IPS-18c (cell line): ENCODE results near the gene HMBS.

Source experiments
- H3K4me3 ChIP-seq: 2 replicates; pipeline ENCODE4 v1.7.0; 2013; ENCODE audit warnings: low read depth, mild to moderate bottlenecking, low read length, moderate library complexity; ENCODE audit not compliant: insufficient read depth
- H3K9me3 ChIP-seq: one replicate; pipeline ENCODE4 v1.6.1; 2013; ENCODE audit warnings: mild to moderate bottlenecking, low read length, moderate library complexity; ENCODE audit not compliant: control insufficient read depth, insufficient read depth

Gene HMBS

GRCh38 chr11:119110439-119110838 is 25.8 kb downstream of the HMBS start:
- Histone ChIP-seq H3K4me3 (no peak overlapping the region), H3K9me3 (no peaks in the 10 kb centered on the region)

GRCh38 chr11:119111361-119111925 is 26.8 kb downstream of the HMBS start:
- Histone ChIP-seq H3K4me3 (no peak overlapping the region), H3K9me3 (no peaks in the 10 kb centered on the region)

- no peaks in the 10 kb centered on the region for H3K9me3 ChIP-seq
- no peak overlapping the region for H3K4me3 ChIP-seq
These were observed 27.8 kb downstream of the HMBS start for GRCh38 chr11:119112314-119113020.

DNA sequence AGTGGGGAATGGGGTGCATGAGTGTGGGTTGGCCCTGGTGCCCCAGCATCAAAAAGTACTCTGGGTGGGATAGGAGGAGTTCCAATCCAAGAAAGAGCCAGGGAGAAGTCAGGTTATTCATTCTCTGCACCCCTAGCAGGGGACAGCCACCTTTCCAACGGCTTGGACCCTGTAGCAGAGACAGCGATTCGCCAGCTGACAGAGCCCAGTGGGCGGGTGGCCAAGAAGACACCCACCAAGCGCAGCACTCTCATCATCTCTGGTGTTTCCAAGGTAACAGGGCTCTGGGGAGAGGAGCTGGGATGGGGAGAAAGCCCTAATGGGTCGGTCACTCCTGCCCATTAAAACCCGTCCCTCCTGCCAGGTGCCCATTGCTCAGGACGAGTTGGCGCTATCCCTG is 29.0 kb downstream of the HMBS start:
- Histone ChIP-seq H3K9me3 (no peaks in the 10 kb centered on the region), H3K4me3 (no peak overlapping the region)

GRCh38 chr11:119114351-119114750 is 29.7 kb downstream of the HMBS start:
- Histone ChIP-seq H3K9me3 (no peaks in the 10 kb centered on the region), H3K4me3 (no peak overlapping the region)

GRCh38 chr11:119115484-119116234 is 31.0 kb downstream of the HMBS start:
- Histone ChIP-seq H3K9me3 (no peaks in the 10 kb centered on the region), H3K4me3 (no peak overlapping the region)

DNA sequence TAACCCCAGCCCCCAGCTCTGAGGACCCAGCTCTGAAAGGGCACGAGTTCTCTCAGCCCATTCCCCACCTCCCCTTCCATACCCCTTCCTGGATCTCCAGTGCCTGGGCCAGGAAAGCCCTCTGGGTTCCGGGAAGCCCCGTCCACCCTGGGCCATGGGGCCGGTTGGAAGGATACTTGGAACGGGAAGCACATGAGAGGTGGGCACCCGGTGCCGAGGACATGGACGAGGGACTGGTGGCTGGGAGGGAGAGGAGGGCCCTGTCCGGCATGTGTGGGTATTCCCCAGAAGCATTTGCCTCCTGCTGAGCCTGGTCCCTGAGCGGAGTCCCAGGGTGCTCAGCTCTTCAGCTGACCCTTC is 31.5 kb downstream of the HMBS start:
- H3K9me3 ChIP-seq, result no peaks in the 10 kb centered on the region
- no peak overlapping the region for H3K4me3 ChIP-seq

DNA sequence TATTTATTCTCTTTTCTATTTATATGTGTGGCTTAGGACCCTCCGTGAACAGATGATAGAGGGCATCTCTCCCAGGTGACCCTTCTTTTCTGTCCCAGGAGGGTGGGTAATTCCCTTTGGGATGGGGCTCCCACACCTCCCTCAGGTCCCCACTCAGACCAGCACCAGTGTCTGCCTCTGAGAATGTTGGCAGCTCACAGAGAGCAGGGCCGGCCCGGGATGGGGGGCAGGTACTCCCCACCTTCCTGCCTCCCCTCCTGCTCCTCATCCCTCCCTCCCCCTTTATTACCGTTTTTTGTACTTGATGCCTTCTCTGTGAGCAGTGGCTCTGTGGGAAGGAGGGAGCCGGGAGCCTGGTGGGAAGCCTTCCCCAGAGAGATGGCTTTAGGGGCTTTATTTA is 31.9 kb downstream of the HMBS start:
- Histone ChIP-seq H3K4me3 (no peak overlapping the region), H3K9me3 (no peaks in the 10 kb centered on the region)

DNA sequence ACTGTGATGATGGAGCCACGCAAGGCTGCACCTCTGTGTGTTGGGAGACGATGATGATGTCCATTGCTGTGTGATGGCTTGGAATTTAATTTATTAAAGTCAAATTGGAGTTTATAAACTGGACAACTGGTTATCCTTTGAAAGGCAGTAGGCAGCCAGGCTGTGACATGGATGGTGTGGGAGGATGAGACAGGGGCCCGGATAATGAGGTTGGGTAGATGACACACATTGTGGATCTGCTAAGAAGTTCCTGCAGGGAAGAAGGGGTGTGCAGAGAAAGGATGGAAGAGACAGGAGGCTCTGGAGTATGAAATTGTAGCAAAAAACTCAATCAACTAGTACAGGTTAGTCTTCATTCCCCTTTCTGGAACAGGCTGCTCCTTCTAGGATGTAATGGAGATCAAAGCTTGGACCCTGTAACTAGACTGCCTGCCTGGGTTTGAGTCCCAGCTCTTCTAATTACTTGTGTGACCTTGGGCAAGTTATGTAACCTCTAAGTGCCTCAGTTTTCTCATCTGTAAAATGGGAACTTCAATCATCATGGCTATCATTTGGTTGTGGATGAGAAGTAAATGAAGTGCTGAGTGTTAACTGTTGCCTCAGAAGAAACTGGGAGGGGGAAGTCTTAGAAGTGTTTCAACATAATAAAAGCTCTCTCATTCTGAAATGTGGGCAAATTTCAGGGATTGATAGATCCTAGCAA is 32.5 kb downstream of the HMBS start:
- Histone ChIP-seq H3K9me3 (no peaks in the 10 kb centered on the region), H3K4me3 (no peak overlapping the region)

GRCh38 chr11:119118227-119118626 is 33.5 kb downstream of the HMBS start:
- Histone ChIP-seq H3K4me3 (no peak overlapping the region), H3K9me3 (no peaks in the 10 kb centered on the region)

DNA sequence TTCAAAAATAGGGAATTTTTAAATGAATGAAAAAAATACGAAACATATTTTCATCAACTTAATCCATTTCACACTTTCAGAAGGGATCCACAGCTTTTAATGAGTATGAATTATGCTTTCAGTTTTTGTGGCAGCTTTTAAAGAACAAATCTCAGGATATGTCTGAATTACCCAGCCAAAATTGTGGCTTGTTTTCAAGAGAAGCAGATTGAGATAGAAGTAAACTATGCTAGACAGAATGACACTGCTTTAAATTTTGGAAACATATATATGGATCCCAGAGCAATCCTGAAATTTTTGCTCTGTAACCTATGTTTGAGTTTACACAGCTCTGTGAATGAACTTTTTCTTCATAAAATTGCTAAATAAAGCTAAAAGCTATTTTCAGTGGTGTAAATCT is 34.3 kb downstream of the HMBS start:
- no peak overlapping the region for H3K4me3 ChIP-seq

DNA sequence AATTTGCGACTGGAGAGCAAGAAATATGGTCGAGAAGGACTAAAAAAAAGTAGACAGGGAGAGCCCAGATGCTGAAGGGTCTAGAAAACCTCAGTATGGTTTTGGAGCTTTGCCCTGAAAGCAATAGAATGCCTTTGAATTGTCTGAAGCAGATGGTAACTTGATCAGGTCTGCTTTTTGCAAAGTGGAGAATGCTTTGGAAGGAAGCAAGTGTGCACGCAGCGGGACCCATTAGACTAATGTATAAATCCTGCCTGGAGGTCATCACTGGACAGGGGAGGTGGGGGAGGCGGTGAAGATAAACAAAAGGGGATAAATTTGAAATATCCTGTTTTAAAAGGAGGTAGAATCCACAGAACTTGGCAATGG is 35.9 kb downstream of the HMBS start:
- Histone ChIP-seq H3K4me3 (peak overlapping the region; percentile 73), H3K9me3 (no peaks in the 10 kb centered on the region)

More for the DNA sequence above, 34.3 kb downstream of the HMBS start:
- H3K9me3 ChIP-seq, result no peaks in the 10 kb centered on the region

- no peaks in the 10 kb centered on the region for H3K9me3 ChIP-seq
- H3K4me3 ChIP-seq, result peak within 1 kb of the TSS; percentile 100
These were observed 36.5 kb downstream of the HMBS start, which contains the start of gene HINFP for GRCh38 chr11:119121008-119121810. Gene HINFP, plus strand, starts transcription at chr11:119121580. Its CDS starts 5,365 bp downstream, at chr11:119126945.

DNA sequence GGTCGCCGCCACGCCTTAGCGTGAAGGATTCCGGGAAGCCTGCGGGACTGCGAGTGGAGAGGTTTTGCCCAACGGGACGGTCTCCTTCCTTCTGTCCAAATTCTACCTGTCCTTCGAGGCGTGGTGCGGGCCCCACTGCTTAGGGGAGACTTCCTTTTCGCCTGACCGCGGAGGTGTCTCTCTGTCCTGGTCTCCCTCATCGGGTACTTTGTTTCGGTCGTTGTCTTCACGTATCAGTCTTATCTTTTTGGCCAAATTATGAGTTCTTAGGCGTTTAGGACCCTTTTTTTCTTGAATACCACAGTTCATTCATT is 37.1 kb downstream of the HMBS start:
- no peaks in the 10 kb centered on the region for H3K9me3 ChIP-seq
- H3K4me3 ChIP-seq, result peak overlapping the region; percentile 100

DNA sequence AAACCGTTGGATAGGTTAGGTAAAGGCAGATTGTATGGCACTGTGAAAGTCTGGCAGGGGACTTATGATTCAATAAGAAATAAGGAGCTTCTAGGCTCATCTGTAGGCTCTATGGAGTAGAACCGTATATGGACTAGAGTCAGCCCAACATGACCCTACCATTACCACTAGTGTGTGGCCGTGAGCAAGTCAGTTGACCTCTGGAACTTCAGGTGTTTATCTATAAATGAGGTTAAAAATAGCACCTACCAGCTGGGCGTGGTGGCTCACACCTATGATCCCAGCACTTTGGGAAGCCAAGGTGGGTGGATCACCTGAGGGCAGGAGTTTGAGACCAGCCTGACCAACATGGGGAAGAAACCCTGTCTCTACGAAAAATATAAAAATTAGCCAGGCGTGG is 41.1 kb downstream of the HMBS start:
- Histone ChIP-seq H3K4me3 (no peak overlapping the region), H3K9me3 (no peaks in the 10 kb centered on the region)

DNA sequence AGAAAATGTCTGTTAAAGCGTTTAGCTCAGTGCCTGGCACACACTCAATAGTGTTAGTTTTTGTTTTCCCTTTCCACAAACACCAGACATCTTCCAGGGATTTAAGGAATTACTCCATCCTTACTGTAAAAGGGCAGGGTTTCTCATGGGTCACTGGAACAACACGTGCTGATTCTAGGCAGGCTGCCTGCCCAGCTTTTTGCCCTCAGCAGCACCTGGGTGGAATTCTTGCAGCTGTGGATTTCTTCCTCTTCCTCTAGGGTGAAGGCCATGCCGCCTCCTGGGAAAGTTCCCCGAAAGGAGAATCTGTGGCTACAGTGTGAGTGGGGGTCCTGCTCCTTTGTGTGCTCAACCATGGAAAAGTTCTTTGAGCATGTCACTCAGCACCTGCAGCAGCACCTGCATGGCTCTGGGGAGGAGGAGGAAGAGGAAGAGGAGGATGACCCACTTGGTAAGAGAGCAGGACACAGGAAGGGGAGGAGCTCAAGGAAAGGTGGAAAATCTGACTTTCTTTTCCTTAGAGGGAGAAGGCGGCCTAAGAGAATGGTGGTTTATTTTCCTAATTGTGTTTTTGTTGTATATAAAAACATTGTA is 42.1 kb downstream of the HMBS start:
- Histone ChIP-seq H3K4me3 (no peak overlapping the region), H3K9me3 (peaks cover 2% of the 10 kb centered on the region)

DNA sequence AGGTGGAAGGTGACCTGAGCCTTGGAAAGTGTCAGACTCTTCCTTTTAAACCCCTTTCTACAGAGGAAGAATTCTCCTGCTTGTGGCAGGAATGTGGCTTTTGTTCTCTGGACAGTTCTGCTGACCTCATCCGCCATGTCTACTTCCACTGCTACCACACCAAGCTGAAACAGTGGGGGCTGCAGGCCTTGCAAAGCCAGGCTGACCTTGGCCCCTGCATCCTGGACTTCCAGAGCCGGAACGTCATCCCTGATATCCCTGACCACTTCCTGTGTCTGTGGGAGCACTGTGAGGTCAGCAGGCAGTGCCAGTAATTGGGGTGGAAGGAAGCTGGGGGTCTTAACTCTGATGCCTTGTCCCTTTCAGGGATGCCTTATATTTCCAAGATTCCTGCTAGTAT is 46.0 kb downstream of the HMBS start:
- H3K4me3 ChIP-seq, result no peak overlapping the region
- peaks cover 2% of the 10 kb centered on the region for H3K9me3 ChIP-seq
